Measurements from ENCODE around the gene PPIF. TPM values are rescaled to one million over a fixed set of nuclear protein-coding genes. Genes with fewer than 3 reads are reported as not detected.

Gene PPIF
- total RNA-seq, 6 experiments from 2014 or later, result 66.1 to 109 (median 98.9) TPM

DNA sequence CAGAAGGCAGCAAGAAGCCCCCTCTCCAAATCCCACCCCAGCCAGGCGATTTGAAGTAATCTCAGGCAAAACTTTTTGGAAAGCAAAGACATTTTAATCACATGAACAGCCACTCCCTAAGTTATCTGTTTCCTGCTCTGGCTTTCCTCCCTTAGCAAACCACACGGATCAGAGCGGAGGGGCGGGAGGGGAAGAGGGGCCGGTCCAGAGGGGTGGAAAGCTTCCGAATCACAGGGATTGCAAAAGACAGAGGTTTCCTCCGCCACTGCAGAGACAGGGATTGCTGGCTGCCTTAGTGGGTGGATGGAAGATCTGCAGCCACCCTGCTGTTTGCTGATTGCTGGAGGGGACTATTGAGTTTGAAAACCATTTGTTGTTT, 57.0 kb downstream of the PPIF start:
- H3K27me3 Mint-ChIP-seq (ENCODE audit: insufficient read depth), result peaks cover 3% of the 10 kb centered on the region
- no peaks in the 10 kb centered on the region for H3K36me3 Mint-ChIP-seq (ENCODE audit: low read depth)
- DNase-seq, result peak; percentile 68
- H3K27ac Mint-ChIP-seq, result peak overlapping the region; percentile 84
- peaks cover 81% of the 10 kb centered on the region for H3K4me1 Mint-ChIP-seq (ENCODE audit: low read depth)
- no peaks in the 10 kb centered on the region for H3K9me3 Mint-ChIP-seq
- H3K4me3 Mint-ChIP-seq, result peak overlapping the region; percentile 68
- TF ChIP-seq, protein P1, sequence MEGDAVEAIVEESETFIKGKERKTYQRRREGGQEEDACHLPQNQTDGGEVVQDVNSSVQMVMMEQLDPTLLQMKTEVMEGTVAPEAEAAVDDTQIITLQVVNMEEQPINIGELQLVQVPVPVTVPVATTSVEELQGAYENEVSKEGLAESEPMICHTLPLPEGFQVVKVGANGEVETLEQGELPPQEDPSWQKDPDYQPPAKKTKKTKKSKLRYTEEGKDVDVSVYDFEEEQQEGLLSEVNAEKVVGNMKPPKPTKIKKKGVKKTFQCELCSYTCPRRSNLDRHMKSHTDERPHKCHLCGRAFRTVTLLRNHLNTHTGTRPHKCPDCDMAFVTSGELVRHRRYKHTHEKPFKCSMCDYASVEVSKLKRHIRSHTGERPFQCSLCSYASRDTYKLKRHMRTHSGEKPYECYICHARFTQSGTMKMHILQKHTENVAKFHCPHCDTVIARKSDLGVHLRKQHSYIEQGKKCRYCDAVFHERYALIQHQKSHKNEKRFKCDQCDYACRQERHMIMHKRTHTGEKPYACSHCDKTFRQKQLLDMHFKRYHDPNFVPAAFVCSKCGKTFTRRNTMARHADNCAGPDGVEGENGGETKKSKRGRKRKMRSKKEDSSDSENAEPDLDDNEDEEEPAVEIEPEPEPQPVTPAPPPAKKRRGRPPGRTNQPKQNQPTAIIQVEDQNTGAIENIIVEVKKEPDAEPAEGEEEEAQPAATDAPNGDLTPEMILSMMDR (IDR thresholded peaks at IDR 0.05), result no peak

GRCh38 chr10:79404690-79405131, 57.4 kb downstream of the PPIF start:
- Mint-ChIP-seq H3K36me3 (ENCODE audit: low read depth) (no peaks in the 10 kb centered on the region), H3K27me3 (ENCODE audit: insufficient read depth) (peaks cover 3% of the 10 kb centered on the region), H3K4me3 (peak overlapping the region; percentile 68; the same call in 1 of the 2 replicates), H3K27ac (peak overlapping the region; percentile 84), H3K4me1 (ENCODE audit: low read depth) (peaks cover 78% of the 10 kb centered on the region), H3K9me3 (no peaks in the 10 kb centered on the region)
- no peak for DNase-seq
- TF ChIP-seq, protein P1 (IDR thresholded peaks at IDR 0.05), result no peak

Other genes with a start within 250 kb of the PPIF start
- 10 to 100 TPM; 33.2 to 40.3 (median 37.5) TPM for gene ZCCHC24, start 98.2 kb downstream of the PPIF start, total RNA-seq (2021; fragmentation: NEBNext Ultra II Directional; extraction: Animal tissue kit (Norgen Biotek cat#: 25700))
- under 1 TPM; 0.41 to 0.61 (median 0.48) TPM for gene EIF5AL1, start 165.1 kb downstream of the PPIF start, total RNA-seq (2021; fragmentation: NEBNext Ultra II Directional; extraction: Animal tissue kit (Norgen Biotek cat#: 25700))
- not detected for gene SFTPA2, start 212.9 kb downstream of the PPIF start, total RNA-seq (2021; fragmentation: NEBNext Ultra II Directional; extraction: Animal tissue kit (Norgen Biotek cat#: 25700))

Measured in HFFc6 (cell line).